Uterus (tissue), 4 donors: Measurements from ENCODE around the gene SLC25A28. TPM values are rescaled to one million over a fixed set of nuclear protein-coding genes. Genes with fewer than 3 reads are reported as not detected.

Experiments used
- DNase-seq, 2 donors: peaks; one replicate each; pipeline ENCODE4 v3.0.0-alpha.2; 2019 to 2020
- H3K27ac ChIP-seq, 2 donors: fragments of 200-600 bp; sonication (generic); 1 replicate in 1 of 2; 2 replicates in 1 of 2; pipeline ENCODE4 v1.5.1; 2016 to 2018
- H3K27me3 ChIP-seq, 2 donors: fragments of 200-600 bp; sonication (generic); one replicate each; pipeline ENCODE4 v1.5.1; 2018 to 2019; ENCODE audit warnings: control low read depth in 1 of 2
- H3K36me3 ChIP-seq, 2 donors: fragments of 200-600 bp; sonication (generic); one replicate each; pipeline ENCODE4 v1.5.1; 2019; ENCODE audit warnings: control low read depth in 1 of 2
- H3K4me1 ChIP-seq, 2 donors: fragments of 200-600 bp; sonication (generic); one replicate each; pipeline ENCODE4 v1.5.1; 2018 to 2019; ENCODE audit warnings: control low read depth in 1 of 2
- H3K4me3 ChIP-seq, 2 donors: fragments of 200-600 bp; sonication (generic); 1 replicate in 1 of 2; 2 replicates in 1 of 2; pipeline ENCODE4 v1.5.1; 2018 to 2019; ENCODE audit warnings: mild to moderate bottlenecking in 1 of 2
- H3K9me3 ChIP-seq, 2 donors: fragments of 200-600 bp; sonication (generic); one replicate each; pipeline ENCODE4 v1.5.1; 2019; ENCODE audit warnings: control low read depth in 1 of 2
- POLR2A ChIP-seq, 2 donors: fragments of 450-650 bp; IDR thresholded peaks; one replicate each; pipeline ENCODE4 v1.6.1; 2016; ENCODE audit warnings: antibody characterized with exemption in 2 of 2, mild to moderate bottlenecking in 1 of 2, moderate library complexity in 1 of 2
- intact Hi-C: fragments of 100-400 bp; cut with DNase I; formaldehyde crosslinking; loops from one replicate; pipeline ENCODE4 v1.15.1; 2023; ENCODE audit warnings: low total_unique reads
- total RNA-seq, 4 donors: library from RNA; depleted of rRNA in 3 of 4; stranded (reverse); fragments of >200 nt in 3 of 4; gene quantifications; one replicate each; pipeline versions ENCODE4 v1.1.0 to v1.2.4, GENCODE V29; 2014 to 2023
- TF ChIP-seq, protein P1 (sequence below), 4 experiments: fragments of 200-600 bp in 2 of 4; fragments of 450-650 bp in 2 of 4; sonication (generic) in 2 of 4; IDR thresholded peaks; one replicate each; pipeline ENCODE4 v1.5.1; 2016 to 2019; ENCODE audit warnings: antibody characterized with exemption in 4 of 4, mild to moderate bottlenecking in 2 of 4, moderate library complexity in 1 of 4
- donor health status: DM: yes; HTN: yes; CAD: no.

Gene SLC25A28
- total RNA-seq, 4 donors from 2014 or later, result 11.0 to 72.4 (median 38.8) TPM

DNA sequence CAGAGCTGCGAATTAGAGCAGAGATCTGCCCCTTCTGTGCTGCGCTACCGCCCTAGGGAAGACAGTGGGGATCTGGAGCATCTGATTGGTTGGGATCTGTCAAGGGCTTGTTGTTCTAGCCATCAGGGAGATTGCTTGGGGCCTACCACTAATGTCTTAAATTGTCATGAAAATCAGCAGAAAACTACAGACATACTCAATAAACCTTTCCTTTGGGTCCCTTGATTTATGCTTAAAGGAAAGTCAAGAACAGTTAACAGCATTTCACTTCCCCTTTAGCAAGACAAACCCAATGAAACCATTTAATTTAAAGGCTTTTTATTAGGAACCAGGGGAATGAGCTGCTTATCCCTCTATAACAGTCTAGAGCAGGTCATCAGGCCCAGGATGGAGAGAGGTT lies 10.0 kb downstream of the SLC25A28 start:
- no peak overlapping the region for H3K4me3 ChIP-seq
- H3K36me3 ChIP-seq, result no peaks in the 10 kb centered on the region
- no peaks in the 10 kb centered on the region for H3K27me3 ChIP-seq
- intact Hi-C loops, result no loop called here
- DNase-seq, result no peak
- no peak overlapping the region for H3K27ac ChIP-seq
- H3K9me3 ChIP-seq, result no peaks in the 10 kb centered on the region
- no peaks in the 10 kb centered on the region for H3K4me1 ChIP-seq
- TF ChIP-seq POLR2A (IDR thresholded peaks at IDR 0.05), result no peak
- TF ChIP-seq, protein P1, sequence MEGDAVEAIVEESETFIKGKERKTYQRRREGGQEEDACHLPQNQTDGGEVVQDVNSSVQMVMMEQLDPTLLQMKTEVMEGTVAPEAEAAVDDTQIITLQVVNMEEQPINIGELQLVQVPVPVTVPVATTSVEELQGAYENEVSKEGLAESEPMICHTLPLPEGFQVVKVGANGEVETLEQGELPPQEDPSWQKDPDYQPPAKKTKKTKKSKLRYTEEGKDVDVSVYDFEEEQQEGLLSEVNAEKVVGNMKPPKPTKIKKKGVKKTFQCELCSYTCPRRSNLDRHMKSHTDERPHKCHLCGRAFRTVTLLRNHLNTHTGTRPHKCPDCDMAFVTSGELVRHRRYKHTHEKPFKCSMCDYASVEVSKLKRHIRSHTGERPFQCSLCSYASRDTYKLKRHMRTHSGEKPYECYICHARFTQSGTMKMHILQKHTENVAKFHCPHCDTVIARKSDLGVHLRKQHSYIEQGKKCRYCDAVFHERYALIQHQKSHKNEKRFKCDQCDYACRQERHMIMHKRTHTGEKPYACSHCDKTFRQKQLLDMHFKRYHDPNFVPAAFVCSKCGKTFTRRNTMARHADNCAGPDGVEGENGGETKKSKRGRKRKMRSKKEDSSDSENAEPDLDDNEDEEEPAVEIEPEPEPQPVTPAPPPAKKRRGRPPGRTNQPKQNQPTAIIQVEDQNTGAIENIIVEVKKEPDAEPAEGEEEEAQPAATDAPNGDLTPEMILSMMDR (IDR thresholded peaks at IDR 0.05), result no peak

DNA sequence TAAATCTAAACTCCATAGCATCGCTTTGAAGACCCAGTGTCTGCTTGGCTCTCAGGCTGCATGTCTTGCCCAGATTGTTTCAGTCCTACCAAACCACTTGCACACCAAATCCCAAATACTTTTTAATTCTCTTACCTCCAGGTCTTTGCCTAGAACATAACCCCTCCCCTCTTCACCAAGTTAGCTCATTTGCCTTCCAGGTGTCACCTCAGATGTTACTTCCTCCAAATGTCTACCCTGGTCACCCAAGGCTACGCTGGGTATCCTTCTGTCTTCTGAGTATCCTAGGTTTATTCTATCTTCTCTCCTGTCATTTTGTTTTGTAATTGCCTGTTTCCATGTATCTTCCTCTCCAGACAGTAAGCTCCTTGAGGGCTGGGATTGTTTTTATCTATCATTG lies 11.1 kb downstream of the SLC25A28 start:
- intact Hi-C loops, result no loop called here
- Histone ChIP-seq H3K27me3 (no peaks in the 10 kb centered on the region), H3K9me3 (no peaks in the 10 kb centered on the region), H3K4me3 (no peak overlapping the region), H3K4me1 (no peaks in the 10 kb centered on the region), H3K36me3 (no peaks in the 10 kb centered on the region), H3K27ac (no peak overlapping the region)
- no peak for TF ChIP-seq POLR2A (IDR thresholded peaks at IDR 0.05)
- TF ChIP-seq, protein P1 (IDR thresholded peaks at IDR 0.05), result no peak
- DNase-seq, result no peak

DNA sequence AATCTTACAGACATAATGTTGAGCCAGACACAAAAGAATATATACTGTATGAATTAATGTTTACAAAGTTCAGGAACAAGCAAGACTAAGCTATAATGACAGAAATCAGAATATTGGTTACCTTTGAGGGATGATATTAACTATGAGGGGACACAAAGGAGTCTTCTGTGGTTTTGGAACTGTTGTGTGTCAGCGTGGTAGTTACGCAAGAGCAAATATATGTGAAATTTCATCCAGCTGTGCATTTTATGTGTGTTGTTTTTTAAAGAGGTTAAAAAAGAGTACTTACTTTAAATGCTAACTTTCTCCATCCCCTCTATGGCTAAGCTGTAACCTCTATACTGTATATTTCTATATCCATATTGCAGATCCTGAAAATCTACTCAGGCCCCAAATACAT lies 14.9 kb downstream of the SLC25A28 start:
- Histone ChIP-seq H3K4me3 (no peak overlapping the region), H3K27me3 (no peaks in the 10 kb centered on the region), H3K4me1 (no peaks in the 10 kb centered on the region), H3K27ac (no peak overlapping the region), H3K9me3 (no peaks in the 10 kb centered on the region), H3K36me3 (no peaks in the 10 kb centered on the region)
- DNase-seq, result no peak
- intact Hi-C loops, result no loop called here
- TF ChIP-seq, protein P1 (IDR thresholded peaks at IDR 0.05), result no peak
- TF ChIP-seq POLR2A (IDR thresholded peaks at IDR 0.05), result no peak

DNA sequence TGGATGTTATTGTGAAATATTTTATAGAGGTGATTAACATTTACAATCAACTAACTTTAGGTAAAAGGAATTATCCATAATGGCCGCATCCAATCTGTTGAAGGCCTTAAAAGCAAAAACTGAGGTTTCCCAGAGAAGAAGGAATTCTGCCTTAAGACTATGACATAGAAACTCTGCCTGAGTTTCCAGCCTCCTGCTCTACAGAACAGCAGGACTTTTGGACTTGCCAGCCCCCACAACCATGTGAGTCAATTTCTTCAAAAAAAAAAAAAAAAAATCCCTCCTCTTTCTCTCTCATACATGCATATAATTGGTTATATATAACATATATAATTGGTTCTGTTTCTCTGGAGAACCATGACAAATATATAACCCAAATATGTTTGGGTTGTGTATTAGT lies 15.4 kb downstream of the SLC25A28 start:
- intact Hi-C loops, result no loop called here
- no peak for DNase-seq
- Histone ChIP-seq H3K36me3 (no peaks in the 10 kb centered on the region), H3K27me3 (no peaks in the 10 kb centered on the region), H3K4me3 (no peak overlapping the region), H3K4me1 (no peaks in the 10 kb centered on the region), H3K9me3 (no peaks in the 10 kb centered on the region), H3K27ac (no peak overlapping the region)
- TF ChIP-seq, protein P1 (IDR thresholded peaks at IDR 0.05), result no peak
- no peak for TF ChIP-seq POLR2A (IDR thresholded peaks at IDR 0.05)

DNA sequence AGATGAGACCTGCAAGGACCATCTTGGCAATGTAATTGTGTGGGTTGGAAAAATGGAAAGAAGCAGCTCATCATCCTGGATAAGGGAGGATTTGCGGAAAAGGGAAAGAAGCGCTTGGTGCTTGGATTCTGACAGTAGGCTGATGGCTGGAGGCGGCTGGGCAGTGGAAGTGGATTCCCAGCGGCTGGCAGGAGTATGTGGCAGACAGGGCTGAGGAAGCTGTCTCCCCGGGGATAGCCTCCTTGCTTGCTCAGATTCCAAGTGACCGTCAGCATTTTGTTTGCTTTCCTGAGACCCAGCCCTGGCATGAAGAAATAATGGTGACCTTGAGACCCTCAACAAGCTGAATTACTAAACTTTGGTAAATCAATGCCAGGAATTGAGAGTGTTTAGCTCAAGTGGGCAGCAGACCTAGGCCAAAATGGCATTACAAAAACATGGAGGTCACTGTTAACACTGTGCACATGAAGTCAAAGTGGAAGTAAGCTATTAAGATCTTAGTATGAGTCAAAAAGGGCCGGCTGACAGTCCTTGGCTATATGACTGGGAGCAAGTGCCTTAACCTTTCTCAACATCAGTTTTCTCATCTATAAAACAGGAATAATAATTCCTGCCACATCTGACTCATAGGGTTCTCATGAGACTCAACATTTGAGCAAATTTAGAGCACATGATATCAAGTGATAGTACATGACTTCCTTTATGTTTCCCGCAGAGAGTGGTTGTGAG lies 21.3 kb downstream of the SLC25A28 start:
- intact Hi-C loops, result no loop called here
- no peak for TF ChIP-seq POLR2A (IDR thresholded peaks at IDR 0.05)
- TF ChIP-seq, protein P1 (IDR thresholded peaks at IDR 0.05), result no peak
- H3K4me3 ChIP-seq, result no peak overlapping the region

More for the DNA sequence above, 21.3 kb downstream of the SLC25A28 start:
- H3K9me3 ChIP-seq, result no peaks in the 10 kb centered on the region
- no peak for DNase-seq
- H3K4me1 ChIP-seq, result no peaks in the 10 kb centered on the region
- no peak overlapping the region for H3K27ac ChIP-seq
- H3K27me3 ChIP-seq, result no peaks in the 10 kb centered on the region
- H3K36me3 ChIP-seq, result no peaks in the 10 kb centered on the region
